ENCODE measurements around the gene PAXIP1.

PAXIP1 gene

DNA sequence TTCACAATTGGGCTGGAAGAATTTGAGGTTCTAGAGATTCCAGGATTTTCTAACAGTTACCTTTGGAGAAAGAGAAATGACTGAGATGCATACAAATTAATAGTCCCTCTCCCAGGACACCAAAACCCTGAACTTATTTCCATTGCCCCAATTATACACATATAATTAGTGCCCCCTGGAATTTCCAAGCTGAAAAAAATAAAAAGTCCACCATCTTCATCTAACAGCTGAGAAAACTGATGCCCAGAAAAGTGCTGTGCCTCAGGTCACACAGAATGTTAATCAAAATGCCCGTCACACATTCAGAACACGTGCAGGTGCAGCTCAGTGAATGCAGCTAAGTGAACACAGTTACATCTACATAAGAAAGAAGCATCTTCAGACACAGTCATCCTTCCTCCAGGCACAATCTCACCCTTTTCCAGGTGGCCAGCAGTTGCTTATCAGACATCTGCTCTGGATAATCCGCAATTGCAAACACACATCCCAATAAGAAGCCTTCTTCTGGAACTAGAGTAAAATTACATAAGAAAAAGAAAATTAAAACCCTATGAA lies 35.4 kb downstream of the PAXIP1 start:
- Histone ChIP-seq H3K36me3 (ENCODE audit: control insufficient read depth, insufficient read depth, low read length) (peaks cover 29% of the 10 kb centered on the region), H3K27me3 (replicated peaks; ENCODE audit: control insufficient read depth, insufficient read depth, low read length) (no peaks in the 10 kb centered on the region), H3K4me3 (replicated peaks; ENCODE audit: low read depth, low read length) (no peak overlapping the region)
- no peak for DNase-seq (ENCODE audit: extremely low read depth, insufficient read length)
- TF ChIP-seq, protein P1, sequence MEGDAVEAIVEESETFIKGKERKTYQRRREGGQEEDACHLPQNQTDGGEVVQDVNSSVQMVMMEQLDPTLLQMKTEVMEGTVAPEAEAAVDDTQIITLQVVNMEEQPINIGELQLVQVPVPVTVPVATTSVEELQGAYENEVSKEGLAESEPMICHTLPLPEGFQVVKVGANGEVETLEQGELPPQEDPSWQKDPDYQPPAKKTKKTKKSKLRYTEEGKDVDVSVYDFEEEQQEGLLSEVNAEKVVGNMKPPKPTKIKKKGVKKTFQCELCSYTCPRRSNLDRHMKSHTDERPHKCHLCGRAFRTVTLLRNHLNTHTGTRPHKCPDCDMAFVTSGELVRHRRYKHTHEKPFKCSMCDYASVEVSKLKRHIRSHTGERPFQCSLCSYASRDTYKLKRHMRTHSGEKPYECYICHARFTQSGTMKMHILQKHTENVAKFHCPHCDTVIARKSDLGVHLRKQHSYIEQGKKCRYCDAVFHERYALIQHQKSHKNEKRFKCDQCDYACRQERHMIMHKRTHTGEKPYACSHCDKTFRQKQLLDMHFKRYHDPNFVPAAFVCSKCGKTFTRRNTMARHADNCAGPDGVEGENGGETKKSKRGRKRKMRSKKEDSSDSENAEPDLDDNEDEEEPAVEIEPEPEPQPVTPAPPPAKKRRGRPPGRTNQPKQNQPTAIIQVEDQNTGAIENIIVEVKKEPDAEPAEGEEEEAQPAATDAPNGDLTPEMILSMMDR (IDR thresholded peaks at IDR 0.05; ENCODE audit: insufficient read depth, low read length, poor library complexity, severe bottlenecking) = no peak

DNA sequence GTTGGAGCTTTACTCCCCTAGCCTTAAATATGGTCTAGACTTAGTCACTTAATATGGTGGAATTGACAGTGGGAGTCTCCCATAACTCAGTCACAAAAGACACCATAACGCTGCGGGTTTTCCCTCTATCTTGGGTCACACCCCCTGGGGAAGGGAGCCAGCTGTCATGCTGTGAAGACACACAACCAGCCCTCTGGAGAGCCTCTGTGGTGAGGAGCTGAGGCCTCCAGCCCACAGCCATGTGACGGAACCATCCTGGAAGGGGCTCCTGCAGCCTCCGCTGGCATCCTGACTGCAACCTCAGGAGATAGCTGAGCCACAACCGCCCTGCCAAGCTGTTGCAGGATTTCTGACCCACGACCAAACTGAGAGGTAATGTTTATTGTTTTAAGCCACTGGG lies 37.9 kb downstream of the PAXIP1 start:
- no peak overlapping the region for H3K4me3 ChIP-seq (replicated peaks; ENCODE audit: low read depth, low read length)
- H3K27me3 ChIP-seq (replicated peaks; ENCODE audit: control insufficient read depth, insufficient read depth, low read length) = no peaks in the 10 kb centered on the region
- H3K36me3 ChIP-seq (ENCODE audit: control insufficient read depth, insufficient read depth, low read length) = peaks cover 31% of the 10 kb centered on the region
- TF ChIP-seq, protein P1 (IDR thresholded peaks at IDR 0.05; ENCODE audit: insufficient read depth, low read length, poor library complexity, severe bottlenecking) = no peak
- no peak for DNase-seq (ENCODE audit: extremely low read depth, insufficient read length)

DNA sequence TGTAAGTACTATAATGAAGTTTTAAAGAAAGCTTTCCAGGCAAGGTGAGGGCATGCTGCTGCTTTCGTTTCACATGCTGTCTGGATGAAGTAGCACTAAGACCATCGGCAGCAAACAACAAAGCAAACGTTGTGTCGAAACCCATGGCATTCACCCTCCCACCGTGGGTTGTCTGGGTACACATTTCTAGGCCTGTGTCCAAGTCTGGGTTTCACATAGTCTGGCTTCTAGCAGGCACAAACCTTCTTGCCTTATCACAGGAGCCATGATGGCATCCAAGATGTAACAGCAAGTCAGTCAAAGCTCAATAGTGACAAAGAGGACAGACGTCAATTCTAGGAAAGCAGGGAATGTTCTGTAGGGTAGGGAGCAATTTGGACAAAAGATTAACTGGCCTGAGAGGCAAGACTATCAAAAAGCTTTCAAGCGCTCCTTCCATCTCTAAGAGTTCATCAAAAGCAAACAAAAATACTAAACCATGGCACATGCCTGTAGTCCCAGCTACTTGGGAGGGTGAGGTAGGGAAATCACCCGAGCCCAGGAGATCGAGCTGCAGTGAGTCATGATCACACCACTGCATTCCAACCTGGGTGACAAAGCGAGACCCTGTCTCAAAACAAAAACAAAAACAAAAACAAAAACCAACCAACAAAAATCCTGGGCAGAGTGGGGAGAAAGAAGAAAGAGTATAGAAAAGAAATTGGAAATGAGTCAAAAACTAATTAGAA lies 42.7 kb downstream of the PAXIP1 start:
- Histone ChIP-seq H3K36me3 (ENCODE audit: control insufficient read depth, insufficient read depth, low read length) (peaks cover 20% of the 10 kb centered on the region), H3K27me3 (replicated peaks; ENCODE audit: control insufficient read depth, insufficient read depth, low read length) (no peaks in the 10 kb centered on the region), H3K4me3 (replicated peaks; ENCODE audit: low read depth, low read length) (no peak overlapping the region)
- DNase-seq (ENCODE audit: extremely low read depth, insufficient read length) = no peak
- TF ChIP-seq, protein P1 (IDR thresholded peaks at IDR 0.05; ENCODE audit: insufficient read depth, low read length, poor library complexity, severe bottlenecking) = no peak

DNA sequence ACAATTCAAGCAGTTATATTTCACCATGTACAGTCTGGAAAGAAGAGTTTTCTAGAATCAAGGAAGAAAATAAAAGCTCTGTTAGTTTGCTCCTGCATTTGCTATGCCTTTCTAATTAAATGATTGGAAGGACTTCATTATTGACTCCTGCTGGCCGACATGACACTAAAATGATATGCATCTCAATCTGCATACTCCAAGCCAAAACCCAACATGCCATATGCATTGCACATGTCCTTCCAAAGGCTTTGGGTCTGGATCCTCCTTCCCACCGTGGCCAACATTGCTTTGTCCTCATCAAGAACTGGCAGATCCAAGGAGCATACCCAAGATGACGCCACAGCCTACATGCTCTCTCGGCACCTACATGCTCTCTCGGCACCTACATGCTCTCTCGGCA lies 46.5 kb downstream of the PAXIP1 start:
- no peak for DNase-seq (ENCODE audit: extremely low read depth, insufficient read length)
- TF ChIP-seq, protein P1 (IDR thresholded peaks at IDR 0.05; ENCODE audit: insufficient read depth, low read length, poor library complexity, severe bottlenecking) = no peak
- H3K27me3 ChIP-seq (replicated peaks; ENCODE audit: control insufficient read depth, insufficient read depth, low read length) = no peaks in the 10 kb centered on the region
- no peak overlapping the region for H3K4me3 ChIP-seq (replicated peaks; ENCODE audit: low read depth, low read length)
- peaks cover 18% of the 10 kb centered on the region for H3K36me3 ChIP-seq (ENCODE audit: control insufficient read depth, insufficient read depth, low read length)

DNA sequence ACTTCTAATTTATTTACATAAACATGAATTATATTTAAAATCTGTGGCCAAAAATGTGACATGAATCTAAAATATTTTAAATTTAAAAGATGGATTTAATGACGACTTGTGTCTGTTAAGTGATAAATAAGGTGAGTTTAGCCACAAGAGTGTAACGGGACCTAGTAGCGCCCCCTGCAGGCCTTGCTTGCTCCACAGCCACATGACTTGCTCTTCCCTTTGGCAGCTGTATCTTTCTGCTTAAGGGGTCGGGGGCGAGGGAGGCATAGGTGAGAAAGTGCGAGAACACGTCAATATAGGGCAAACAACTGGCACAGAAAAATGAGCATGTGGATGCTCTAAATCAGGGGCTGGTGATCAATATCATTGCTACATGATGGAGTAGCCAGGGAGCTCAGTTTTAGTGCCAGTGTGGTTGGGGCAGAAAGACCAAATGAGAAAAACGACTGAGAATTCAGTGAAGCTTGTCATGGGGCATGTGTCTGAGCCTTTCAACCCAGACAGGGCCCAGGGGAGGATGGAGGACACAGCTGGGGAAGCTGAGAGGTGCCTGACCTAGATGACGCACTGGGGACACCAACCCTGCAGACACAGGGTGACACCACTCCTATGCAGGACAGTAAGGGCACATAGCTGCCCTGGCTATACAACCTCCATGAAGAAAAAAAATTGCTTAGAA lies 49.8 kb downstream of the PAXIP1 start:
- Histone ChIP-seq H3K27me3 (replicated peaks; ENCODE audit: control insufficient read depth, insufficient read depth, low read length) (no peaks in the 10 kb centered on the region), H3K36me3 (ENCODE audit: control insufficient read depth, insufficient read depth, low read length) (peaks cover 11% of the 10 kb centered on the region), H3K4me3 (replicated peaks; ENCODE audit: low read depth, low read length) (no peak overlapping the region)
- TF ChIP-seq, protein P1 (IDR thresholded peaks at IDR 0.05; ENCODE audit: insufficient read depth, low read length, poor library complexity, severe bottlenecking) = peak; percentile 79
- DNase-seq (ENCODE audit: extremely low read depth, insufficient read length) = no peak
